ENCODE measurements around the gene FBLN5.

GRCh38 chr14:91883753-91884152, 63.7 kb downstream of the FBLN5 start:
- TF ChIP-seq, protein P1, sequence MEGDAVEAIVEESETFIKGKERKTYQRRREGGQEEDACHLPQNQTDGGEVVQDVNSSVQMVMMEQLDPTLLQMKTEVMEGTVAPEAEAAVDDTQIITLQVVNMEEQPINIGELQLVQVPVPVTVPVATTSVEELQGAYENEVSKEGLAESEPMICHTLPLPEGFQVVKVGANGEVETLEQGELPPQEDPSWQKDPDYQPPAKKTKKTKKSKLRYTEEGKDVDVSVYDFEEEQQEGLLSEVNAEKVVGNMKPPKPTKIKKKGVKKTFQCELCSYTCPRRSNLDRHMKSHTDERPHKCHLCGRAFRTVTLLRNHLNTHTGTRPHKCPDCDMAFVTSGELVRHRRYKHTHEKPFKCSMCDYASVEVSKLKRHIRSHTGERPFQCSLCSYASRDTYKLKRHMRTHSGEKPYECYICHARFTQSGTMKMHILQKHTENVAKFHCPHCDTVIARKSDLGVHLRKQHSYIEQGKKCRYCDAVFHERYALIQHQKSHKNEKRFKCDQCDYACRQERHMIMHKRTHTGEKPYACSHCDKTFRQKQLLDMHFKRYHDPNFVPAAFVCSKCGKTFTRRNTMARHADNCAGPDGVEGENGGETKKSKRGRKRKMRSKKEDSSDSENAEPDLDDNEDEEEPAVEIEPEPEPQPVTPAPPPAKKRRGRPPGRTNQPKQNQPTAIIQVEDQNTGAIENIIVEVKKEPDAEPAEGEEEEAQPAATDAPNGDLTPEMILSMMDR (IDR thresholded peaks at IDR 0.05): no peak
- no peak for TF ChIP-seq POLR2A (IDR thresholded peaks at IDR 0.05)
